HCT116 (cell line): ENCODE results near the gene PRAMEF18. TPM values are rescaled to one million over a fixed set of nuclear protein-coding genes. Genes with fewer than 3 reads are reported as not detected.
"Not testable (repeated sequence)": the region's sequence is repeated elsewhere in the genome, so short reads cannot be mapped to it uniquely, and the experiment has no call there.

Experiments used
- ATAC-seq: fragments of 200-7000 bp; cut with Tn5 transposase; 2 replicates; pipeline ENCODE4 v1.9.1; 2020; ENCODE audit warnings: mild to moderate bottlenecking, moderate library complexity
- BruUV-seq: library from RNA; stranded (reverse); fragments of 400-500 nt; replicated peaks from 2 replicates; lab custom pipeline; 2021; lab: Mats Ljungman, UMichigan
- CTCF ChIA-PET: fragments of 300-600 bp; sonication (Branson Sonifier 250); formaldehyde crosslinking; loops from one replicate; lab custom pipeline; 2021; ENCODE audit warnings: antibody characterized with exemption; lab: Charles Lee
- POLR2A ChIA-PET: fragments of 300-600, 350-600 bp; sonication (Branson Sonifier 250); formaldehyde crosslinking; loops from one replicate; lab custom pipeline; 2021; ENCODE audit warnings: antibody characterized with exemption; lab: Charles Lee
- RAD21 ChIA-PET, 2 experiments: fragments of 300-600 bp; sonication (Branson Sonifier 250); formaldehyde crosslinking; loops; one replicate each; lab custom pipeline; 2023; ENCODE audit warnings: low total read pairs in 2 of 2; ENCODE audit not compliant: uncharacterized antibody in 2 of 2, unreplicated experiment in 2 of 2, low non-redundant PET in 1 of 2; lab: Charles Lee
- DNase-seq: peaks from one replicate; pipeline ENCODE4 v3.0.0-alpha.2; 2010; ENCODE audit warnings: low read depth, low spot score
- H2AFZ ChIP-seq: fragments of 200-600 bp; shearing (Covaris generic), sonication (generic); 2 replicates; pipeline ENCODE4 v1.6.1; 2017; ENCODE audit warnings: low read depth, mixed run types, mixed read lengths, antibody characterized with exemption, low read length; ENCODE audit not compliant: poor library complexity, severe bottlenecking
- H3K27ac ChIP-seq: 2 replicates; pipeline ENCODE4 v1.5.1; 2012; ENCODE audit warnings: low read depth, low read length
- H3K27me3 ChIP-seq: fragments of 200-600 bp; sonication (generic); 2 replicates; pipeline ENCODE4 v1.6.1; 2016; ENCODE audit warnings: mixed run types, low read length, mixed read lengths; ENCODE audit not compliant: insufficient read depth
- H3K36me3 ChIP-seq, 2 experiments: fragments of 200-500 bp in 1 of 2; fragments of 200-600 bp in 1 of 2; sonication (Bioruptor generic) in 1 of 2; sonication (generic) in 1 of 2; 2 replicates each; pipeline versions ENCODE4 v1.5.1 to v1.6.1; 2014 to 2016; ENCODE audit warnings: low read length in 2 of 2, inconsistent platforms in 1 of 2, mixed read lengths in 1 of 2, mixed run types in 1 of 2; ENCODE audit not compliant: insufficient read depth in 2 of 2, control insufficient read depth in 1 of 2
- H3K4me1 ChIP-seq, 2 experiments: fragments of 200-600 bp in 1 of 2; sonication (generic) in 1 of 2; 2 replicates each; pipeline versions ENCODE4 v1.5.1 to v1.6.1; 2012 to 2017; ENCODE audit warnings: low read length in 2 of 2, inconsistent platforms in 1 of 2, mild to moderate bottlenecking in 1 of 2, mixed read lengths in 1 of 2, mixed run types in 1 of 2, moderate library complexity in 1 of 2; ENCODE audit not compliant: insufficient read depth in 2 of 2, control insufficient read depth in 1 of 2
- H3K4me2 ChIP-seq: fragments of 200-600 bp; sonication (generic); 2 replicates; pipeline ENCODE4 v1.6.1; 2017; ENCODE audit warnings: mixed run types, low read length, mixed read lengths
- H3K4me3 ChIP-seq, 2 experiments: fragments of 200-600 bp in 1 of 2; sonication (generic) in 1 of 2; replicated peaks in 1 of 2; 2 replicates each; pipeline ENCODE4 v1.5.1; 2011 to 2016; ENCODE audit warnings: low read length in 2 of 2, control low read depth in 1 of 2, low read depth in 1 of 2, mild to moderate bottlenecking in 1 of 2, mixed read lengths in 1 of 2, mixed run types in 1 of 2
- H3K79me2 ChIP-seq: fragments of 200-600 bp; sonication (generic); 2 replicates; pipeline ENCODE4 v1.6.1; 2017; ENCODE audit warnings: mild to moderate bottlenecking, mixed run types, low read length, moderate library complexity, mixed read lengths; ENCODE audit not compliant: insufficient read depth
- H3K9ac ChIP-seq: fragments of 200-600 bp; sonication (generic); 2 replicates; pipeline ENCODE4 v1.6.1; 2016; ENCODE audit warnings: low read length, mixed read lengths
- H3K9me2 ChIP-seq: fragments of 200-600 bp; sonication (generic), shearing (Covaris generic); 2 replicates; pipeline ENCODE4 v1.6.1; 2017; ENCODE audit warnings: mixed run types, mild to moderate bottlenecking, moderate library complexity; ENCODE audit not compliant: insufficient read depth
- H3K9me3 ChIP-seq, 2 experiments: fragments of 200-500 bp in 1 of 2; fragments of 200-600 bp in 1 of 2; sonication (Bioruptor generic) in 1 of 2; sonication (generic) in 1 of 2; 2 replicates each; pipeline ENCODE4 v1.6.1; 2014 to 2017; ENCODE audit warnings: low read length in 2 of 2, mixed read lengths in 2 of 2, inconsistent platforms in 1 of 2, low read depth in 1 of 2, mild to moderate bottlenecking in 1 of 2, mixed run types in 1 of 2, moderate library complexity in 1 of 2; ENCODE audit not compliant: control insufficient read depth in 1 of 2, insufficient read depth in 1 of 2
- H4K20me1 ChIP-seq: fragments of 200-600 bp; sonication (generic), shearing (Covaris generic); 2 replicates; pipeline ENCODE4 v1.6.1; 2017; ENCODE audit warnings: mixed run types, mild to moderate bottlenecking, moderate library complexity; ENCODE audit not compliant: insufficient read depth
- ATF3 ChIP-seq: IDR thresholded peaks from 2 replicates; pipeline ENCODE4 v1.6.1; 2012
- CBX3 ChIP-seq: IDR thresholded peaks from 2 replicates; pipeline ENCODE4 v1.6.1; 2012; ENCODE audit warnings: low read depth
- CEBPB ChIP-seq: IDR thresholded peaks from 2 replicates; pipeline ENCODE4 v1.6.1; 2012; ENCODE audit warnings: low read depth
- EGR1 ChIP-seq: IDR thresholded peaks from 2 replicates; pipeline ENCODE4 v1.6.1; 2012; ENCODE audit warnings: low read depth
- POLR2AphosphoS5 ChIP-seq: IDR thresholded peaks from 2 replicates; pipeline ENCODE4 v1.6.1; 2011; ENCODE audit warnings: mild to moderate bottlenecking, low read depth, low read length, moderate library complexity
- REST ChIP-seq: IDR thresholded peaks from 2 replicates; pipeline ENCODE4 v1.6.1; 2012; ENCODE audit warnings: low read depth
- SP1 ChIP-seq: IDR thresholded peaks from 2 replicates; pipeline ENCODE4 v1.6.1; 2012; ENCODE audit warnings: low read depth
- SRF ChIP-seq: IDR thresholded peaks from 2 replicates; pipeline ENCODE4 v1.6.1; 2012; ENCODE audit warnings: low read depth
- YY1 ChIP-seq: IDR thresholded peaks from 2 replicates; pipeline ENCODE4 v1.6.1; 2011; ENCODE audit warnings: low read length, low read depth, moderate library complexity, mild to moderate bottlenecking; ENCODE audit not compliant: insufficient replicate concordance; ENCODE audit errors: extremely low read depth
- ZBTB33 ChIP-seq: IDR thresholded peaks from 2 replicates; pipeline ENCODE4 v1.6.1; 2011; ENCODE audit warnings: mild to moderate bottlenecking, low read length, moderate library complexity; ENCODE audit not compliant: insufficient replicate concordance; ENCODE audit errors: extremely low read depth
- ZFX ChIP-seq: fragments of 450-650 bp; IDR thresholded peaks from 2 replicates; pipeline ENCODE4 v1.6.1; 2017
- intact Hi-C: fragments of 100-400 bp; cut with micrococcal nuclease; formaldehyde crosslinking; loops from 2 replicates; pipeline ENCODE4 v1.10.0; 2022
- total RNA-seq: library from RNA; stranded (reverse); gene quantifications from one replicate; pipeline ENCODE4 v1.2.1, GENCODE V29; 2021; ENCODE audit not compliant: unreplicated experiment

Gene PRAMEF18
- total RNA-seq, 1 experiment from 2014 or later, result not detected

- ChIA-PET RAD21 (no interaction called here), CTCF (no interaction called here), POLR2A (no interaction called here)
- Histone ChIP-seq H3K79me2 (no peaks in the 10 kb centered on the region), H3K9ac (no peak overlapping the region), H3K27me3 (peaks cover 6% of the 10 kb centered on the region), H2AFZ (no peak overlapping the region), H3K9me3 (no peaks in the 10 kb centered on the region), H3K4me3 (no peak overlapping the region), H3K27ac (no peak overlapping the region), H3K36me3 (no peaks in the 10 kb centered on the region), H3K4me2 (no peak overlapping the region), H3K4me1 (no peaks in the 10 kb centered on the region), H3K9me2 (no peaks in the 10 kb centered on the region), H4K20me1 (no peaks in the 10 kb centered on the region)
- BruUV-seq, result no TSS peak
- no peak for ATAC-seq
- TF ChIP-seq EGR1 (no peak), ZFX (no peak), SRF (no peak), YY1 (no peak), ATF3 (no peak), REST (no peak), POLR2AphosphoS5 (no peak), ZBTB33 (no peak), CBX3 (no peak), SP1 (no peak), CEBPB (no peak)
- intact Hi-C loops, result no loop called here
- DNase-seq, result no peak
Observed at GRCh38 chr1:13224480-13225060, 1.4 kb downstream of the PRAMEF18 start.

GRCh38 chr1:13222788-13223187 is 3.2 kb downstream of the PRAMEF18 start:
- not testable (repeated sequence) for ATAC-seq

More at GRCh38 chr1:13222788-13223187, 3.2 kb downstream of the PRAMEF18 start:
- H3K4me2 ChIP-seq, H3K9me3 ChIP-seq, H4K20me1 ChIP-seq, H3K27ac ChIP-seq, POLR2A ChIA-PET, H3K9me2 ChIP-seq, BruUV-seq, intact Hi-C loops, DNase-seq, H3K4me1 ChIP-seq, H3K79me2 ChIP-seq, H3K27me3 ChIP-seq, H3K4me3 ChIP-seq, CTCF ChIA-PET, H3K9ac ChIP-seq, RAD21 ChIA-PET, H3K36me3 ChIP-seq, H2AFZ ChIP-seq: not testable (repeated sequence)
